HCT116 (cell line): Measurements from ENCODE around the gene MYO3B. TPM values are rescaled to one million over a fixed set of nuclear protein-coding genes. Genes with fewer than 3 reads are reported as not detected.

ENCODE experiments used
- ATAC-seq: fragments of 200-7000 bp; cut with Tn5 transposase; 2 replicates; pipeline ENCODE4 v1.9.1; 2020; ENCODE audit warnings: mild to moderate bottlenecking, moderate library complexity
- BruUV-seq: library from RNA; stranded (reverse); fragments of 400-500 nt; replicated peaks from 2 replicates; lab custom pipeline; 2021; lab: Mats Ljungman, UMichigan
- CTCF ChIA-PET: fragments of 300-600 bp; sonication (Branson Sonifier 250); formaldehyde crosslinking; loops from one replicate; lab custom pipeline; 2021; ENCODE audit warnings: antibody characterized with exemption; lab: Charles Lee
- POLR2A ChIA-PET: fragments of 300-600, 350-600 bp; sonication (Branson Sonifier 250); formaldehyde crosslinking; loops from one replicate; lab custom pipeline; 2021; ENCODE audit warnings: antibody characterized with exemption; lab: Charles Lee
- RAD21 ChIA-PET, 2 experiments: fragments of 300-600 bp; sonication (Branson Sonifier 250); formaldehyde crosslinking; loops; one replicate each; lab custom pipeline; 2023; ENCODE audit warnings: low total read pairs in 2 of 2; ENCODE audit not compliant: uncharacterized antibody in 2 of 2, unreplicated experiment in 2 of 2, low non-redundant PET in 1 of 2; lab: Charles Lee
- DNase-seq: peaks from one replicate; pipeline ENCODE4 v3.0.0-alpha.2; 2010; ENCODE audit warnings: low read depth, low spot score
- H2AFZ ChIP-seq: fragments of 200-600 bp; shearing (Covaris generic), sonication (generic); 2 replicates; pipeline ENCODE4 v1.6.1; 2017; ENCODE audit warnings: low read depth, mixed run types, mixed read lengths, antibody characterized with exemption, low read length; ENCODE audit not compliant: poor library complexity, severe bottlenecking
- H3K27ac ChIP-seq: 2 replicates; pipeline ENCODE4 v1.5.1; 2012; ENCODE audit warnings: low read depth, low read length
- H3K27me3 ChIP-seq: fragments of 200-600 bp; sonication (generic); 2 replicates; pipeline ENCODE4 v1.6.1; 2016; ENCODE audit warnings: mixed run types, low read length, mixed read lengths; ENCODE audit not compliant: insufficient read depth
- H3K36me3 ChIP-seq, 2 experiments: fragments of 200-500 bp in 1 of 2; fragments of 200-600 bp in 1 of 2; sonication (Bioruptor generic) in 1 of 2; sonication (generic) in 1 of 2; 2 replicates each; pipeline versions ENCODE4 v1.5.1 to v1.6.1; 2014 to 2016; ENCODE audit warnings: low read length in 2 of 2, inconsistent platforms in 1 of 2, mixed read lengths in 1 of 2, mixed run types in 1 of 2; ENCODE audit not compliant: insufficient read depth in 2 of 2, control insufficient read depth in 1 of 2
- H3K4me1 ChIP-seq, 2 experiments: fragments of 200-600 bp in 1 of 2; sonication (generic) in 1 of 2; 2 replicates each; pipeline versions ENCODE4 v1.5.1 to v1.6.1; 2012 to 2017; ENCODE audit warnings: low read length in 2 of 2, inconsistent platforms in 1 of 2, mild to moderate bottlenecking in 1 of 2, mixed read lengths in 1 of 2, mixed run types in 1 of 2, moderate library complexity in 1 of 2; ENCODE audit not compliant: insufficient read depth in 2 of 2, control insufficient read depth in 1 of 2
- H3K4me2 ChIP-seq: fragments of 200-600 bp; sonication (generic); 2 replicates; pipeline ENCODE4 v1.6.1; 2017; ENCODE audit warnings: mixed run types, low read length, mixed read lengths
- H3K4me3 ChIP-seq, 2 experiments: fragments of 200-600 bp in 1 of 2; sonication (generic) in 1 of 2; replicated peaks in 1 of 2; 2 replicates each; pipeline ENCODE4 v1.5.1; 2011 to 2016; ENCODE audit warnings: low read length in 2 of 2, control low read depth in 1 of 2, low read depth in 1 of 2, mild to moderate bottlenecking in 1 of 2, mixed read lengths in 1 of 2, mixed run types in 1 of 2
- H3K79me2 ChIP-seq: fragments of 200-600 bp; sonication (generic); 2 replicates; pipeline ENCODE4 v1.6.1; 2017; ENCODE audit warnings: mild to moderate bottlenecking, mixed run types, low read length, moderate library complexity, mixed read lengths; ENCODE audit not compliant: insufficient read depth
- H3K9ac ChIP-seq: fragments of 200-600 bp; sonication (generic); 2 replicates; pipeline ENCODE4 v1.6.1; 2016; ENCODE audit warnings: low read length, mixed read lengths
- H3K9me2 ChIP-seq: fragments of 200-600 bp; sonication (generic), shearing (Covaris generic); 2 replicates; pipeline ENCODE4 v1.6.1; 2017; ENCODE audit warnings: mixed run types, mild to moderate bottlenecking, moderate library complexity; ENCODE audit not compliant: insufficient read depth
- H3K9me3 ChIP-seq, 2 experiments: fragments of 200-500 bp in 1 of 2; fragments of 200-600 bp in 1 of 2; sonication (Bioruptor generic) in 1 of 2; sonication (generic) in 1 of 2; 2 replicates each; pipeline ENCODE4 v1.6.1; 2014 to 2017; ENCODE audit warnings: low read length in 2 of 2, mixed read lengths in 2 of 2, inconsistent platforms in 1 of 2, low read depth in 1 of 2, mild to moderate bottlenecking in 1 of 2, mixed run types in 1 of 2, moderate library complexity in 1 of 2; ENCODE audit not compliant: control insufficient read depth in 1 of 2, insufficient read depth in 1 of 2
- H4K20me1 ChIP-seq: fragments of 200-600 bp; sonication (generic), shearing (Covaris generic); 2 replicates; pipeline ENCODE4 v1.6.1; 2017; ENCODE audit warnings: mixed run types, mild to moderate bottlenecking, moderate library complexity; ENCODE audit not compliant: insufficient read depth
- CBX3 ChIP-seq: IDR thresholded peaks from 2 replicates; pipeline ENCODE4 v1.6.1; 2012; ENCODE audit warnings: low read depth
- CEBPB ChIP-seq: IDR thresholded peaks from 2 replicates; pipeline ENCODE4 v1.6.1; 2012; ENCODE audit warnings: low read depth
- EZH2 ChIP-seq: fragments of 200-600 bp; sonication (generic); IDR thresholded peaks from 2 replicates; pipeline ENCODE4 v1.6.1; 2017; ENCODE audit warnings: antibody characterized with exemption, mixed run types
- JUND ChIP-seq: IDR thresholded peaks from 2 replicates; pipeline ENCODE4 v1.6.1; 2012
- SIN3A ChIP-seq: IDR thresholded peaks from 2 replicates; pipeline ENCODE4 v1.6.1; 2012; ENCODE audit warnings: low read depth
- SRF ChIP-seq: IDR thresholded peaks from 2 replicates; pipeline ENCODE4 v1.6.1; 2012; ENCODE audit warnings: low read depth
- TCF7L2 ChIP-seq: IDR thresholded peaks from 2 replicates; pipeline ENCODE4 v1.7.0; 2011; ENCODE audit warnings: borderline replicate concordance, inconsistent platforms; ENCODE audit not compliant: insufficient read depth, insufficient read length; ENCODE audit errors: extremely low read depth
- ZNF274 ChIP-seq: fragments of 200-500 bp; sonication (Bioruptor generic); IDR thresholded peaks from 2 replicates; pipeline ENCODE4 v1.6.1; 2014; ENCODE audit warnings: mild to moderate bottlenecking, low read depth, low read length, inconsistent platforms
- intact Hi-C: fragments of 100-400 bp; cut with micrococcal nuclease; formaldehyde crosslinking; loops from 2 replicates; pipeline ENCODE4 v1.10.0; 2022
- total RNA-seq: library from RNA; stranded (reverse); gene quantifications from one replicate; pipeline ENCODE4 v1.2.1, GENCODE V29; 2021; ENCODE audit not compliant: unreplicated experiment
- TF ChIP-seq, protein P1 (sequence below), 3 experiments: fragments of 200-600 bp in 1 of 3; sonication (generic) in 1 of 3; IDR thresholded peaks in 2 of 3; conservative IDR thresholded peaks in 1 of 3; 2 replicates each; pipeline ENCODE4 v1.5.1; 2012 to 2017; ENCODE audit warnings: low read depth in 2 of 3, low read length in 2 of 3, antibody characterized with exemption in 1 of 3, borderline replicate concordance in 1 of 3, control low read depth in 1 of 3, mild to moderate bottlenecking in 1 of 3, mixed read lengths in 1 of 3, mixed run types in 1 of 3, moderate library complexity in 1 of 3; ENCODE audit not compliant: insufficient read depth in 1 of 3

MYO3B gene
- total RNA-seq, 1 experiment from 2014 or later, result not detected

DNA sequence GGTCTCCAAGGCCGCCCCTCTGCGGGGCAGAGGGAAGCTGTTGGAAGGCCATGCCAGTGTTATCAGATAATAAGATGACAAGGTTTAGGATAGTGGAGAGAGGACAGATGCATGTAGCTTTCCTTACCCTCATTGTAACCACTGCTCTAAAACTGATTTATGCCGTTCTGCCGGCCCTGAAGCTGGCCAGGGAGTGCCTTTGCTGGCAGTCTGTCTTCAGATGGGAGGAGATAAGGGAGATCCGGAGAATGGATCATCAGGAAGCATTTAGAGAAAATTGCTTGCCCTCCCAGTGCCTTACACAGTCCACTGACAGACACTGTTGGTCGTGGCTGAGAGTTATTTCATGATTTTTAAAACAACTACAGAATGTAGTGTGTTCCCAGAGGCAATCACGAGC lies 35.4 kb upstream of the MYO3B start:
- Histone ChIP-seq H3K79me2 (no peaks in the 10 kb centered on the region), H3K27me3 (no peaks in the 10 kb centered on the region), H3K4me1 (no peaks in the 10 kb centered on the region), H3K27ac (no peak overlapping the region), H3K4me2 (no peak overlapping the region), H3K36me3 (no peaks in the 10 kb centered on the region), H3K9ac (no peak overlapping the region), H3K4me3 (no peak overlapping the region), H2AFZ (no peak overlapping the region), H4K20me1 (no peaks in the 10 kb centered on the region), H3K9me3 (no peaks in the 10 kb centered on the region), H3K9me2 (no peaks in the 10 kb centered on the region)
- intact Hi-C loops, result no loop called here
- no TSS peak for BruUV-seq
- DNase-seq, result no peak
- POLR2A ChIA-PET, result no interaction called here
- TF ChIP-seq SIN3A (no peak), TCF7L2 (no peak), CBX3 (no peak), JUND (no peak)
- CTCF ChIA-PET, result no interaction called here
- no peak for ATAC-seq
- RAD21 ChIA-PET, result no interaction called here

DNA sequence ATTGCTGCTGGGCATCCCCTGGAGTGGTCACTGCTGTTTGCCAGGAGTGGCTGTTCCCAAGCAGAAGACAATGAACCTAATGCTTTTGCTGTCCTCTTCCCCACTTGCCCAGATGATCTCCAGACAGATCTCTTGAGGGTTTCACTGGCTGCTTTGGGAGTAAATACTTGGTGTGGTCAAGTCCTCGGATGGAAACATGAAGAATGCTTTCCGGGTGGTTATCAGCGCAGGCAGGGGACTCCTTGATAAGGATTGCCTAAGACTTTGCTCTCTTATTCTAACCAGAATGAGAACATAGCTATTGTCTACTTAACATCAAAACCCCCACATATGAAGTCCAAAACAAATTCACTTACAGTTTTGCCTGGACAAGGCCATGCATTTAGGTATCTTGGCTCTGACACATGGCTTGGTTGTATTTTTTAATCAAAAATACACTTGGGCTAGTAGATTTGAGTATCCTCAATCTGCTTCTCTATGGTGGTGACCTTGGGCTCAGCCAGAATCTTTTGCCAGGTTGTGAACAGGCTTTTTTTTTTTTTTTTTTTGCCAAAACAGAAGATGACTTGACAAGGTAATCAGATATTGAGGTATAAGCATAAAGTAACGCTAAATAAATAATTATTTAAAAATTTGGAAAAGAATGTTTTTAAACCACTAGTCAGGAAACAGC lies 34.8 kb upstream of the MYO3B start:
- ATAC-seq (no peak), DNase-seq (no peak)
- Histone ChIP-seq H2AFZ (no peak overlapping the region), H3K9me3 (no peaks in the 10 kb centered on the region), H3K4me3 (no peak overlapping the region), H3K27me3 (no peaks in the 10 kb centered on the region), H3K9ac (no peak overlapping the region), H3K4me1 (no peaks in the 10 kb centered on the region), H3K36me3 (no peaks in the 10 kb centered on the region), H3K79me2 (no peaks in the 10 kb centered on the region), H3K4me2 (no peak overlapping the region), H4K20me1 (no peaks in the 10 kb centered on the region), H3K9me2 (no peaks in the 10 kb centered on the region), H3K27ac (no peak overlapping the region)
- no TSS peak for BruUV-seq
- intact Hi-C loops, result no loop called here
- ChIA-PET RAD21 (no interaction called here), POLR2A (no interaction called here), CTCF (no interaction called here)
- TF ChIP-seq ZNF274 (no peak), CEBPB (no peak), EZH2 (no peak), SRF (no peak), TCF7L2 (no peak), JUND (no peak)
- TF ChIP-seq, protein P1, sequence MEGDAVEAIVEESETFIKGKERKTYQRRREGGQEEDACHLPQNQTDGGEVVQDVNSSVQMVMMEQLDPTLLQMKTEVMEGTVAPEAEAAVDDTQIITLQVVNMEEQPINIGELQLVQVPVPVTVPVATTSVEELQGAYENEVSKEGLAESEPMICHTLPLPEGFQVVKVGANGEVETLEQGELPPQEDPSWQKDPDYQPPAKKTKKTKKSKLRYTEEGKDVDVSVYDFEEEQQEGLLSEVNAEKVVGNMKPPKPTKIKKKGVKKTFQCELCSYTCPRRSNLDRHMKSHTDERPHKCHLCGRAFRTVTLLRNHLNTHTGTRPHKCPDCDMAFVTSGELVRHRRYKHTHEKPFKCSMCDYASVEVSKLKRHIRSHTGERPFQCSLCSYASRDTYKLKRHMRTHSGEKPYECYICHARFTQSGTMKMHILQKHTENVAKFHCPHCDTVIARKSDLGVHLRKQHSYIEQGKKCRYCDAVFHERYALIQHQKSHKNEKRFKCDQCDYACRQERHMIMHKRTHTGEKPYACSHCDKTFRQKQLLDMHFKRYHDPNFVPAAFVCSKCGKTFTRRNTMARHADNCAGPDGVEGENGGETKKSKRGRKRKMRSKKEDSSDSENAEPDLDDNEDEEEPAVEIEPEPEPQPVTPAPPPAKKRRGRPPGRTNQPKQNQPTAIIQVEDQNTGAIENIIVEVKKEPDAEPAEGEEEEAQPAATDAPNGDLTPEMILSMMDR (IDR thresholded peaks at IDR 0.05 in 2 of 3, conservative IDR thresholded peaks at IDR 0.05 in 1 of 3; ENCODE audit: borderline replicate concordance in 1 of 3, insufficient read depth in 1 of 3, low read depth in 2 of 3, low read length in 2 of 3), result no peak
